Dendritic cell treated with granulocyte-macrophage colony-stimulating factor and Interleukin-4, amounts not matched to agents 40 ng/mL and 50 ng/mL, for 4 days (primary cell): ENCODE results near the gene ERBB4.

Source experiments
- H3K27ac Mint-ChIP-seq: one replicate; pipeline ENCODE4 v1.8.0; 2022; ENCODE audit warnings: mild to moderate bottlenecking, mixed read lengths
- H3K27me3 Mint-ChIP-seq: one replicate; pipeline ENCODE4 v1.8.0; 2022; ENCODE audit warnings: mild to moderate bottlenecking, mixed read lengths
- H3K36me3 Mint-ChIP-seq: one replicate; pipeline ENCODE4 v1.8.0; 2022; ENCODE audit warnings: low read depth, mixed read lengths
- H3K4me1 Mint-ChIP-seq: one replicate; pipeline ENCODE4 v1.8.0; 2022; ENCODE audit warnings: low read depth, mixed read lengths
- H3K4me3 Mint-ChIP-seq: one replicate; pipeline ENCODE4 v1.8.0; 2022; ENCODE audit warnings: mild to moderate bottlenecking, moderate library complexity, mixed read lengths
- H3K9me3 Mint-ChIP-seq: one replicate; pipeline ENCODE4 v1.8.0; 2022; ENCODE audit warnings: mixed read lengths
- intact Hi-C: fragments of 100-400 bp; cut with micrococcal nuclease; formaldehyde crosslinking; loops from one replicate; pipeline ENCODE4 v1.15.0; 2022

ERBB4 gene

DNA sequence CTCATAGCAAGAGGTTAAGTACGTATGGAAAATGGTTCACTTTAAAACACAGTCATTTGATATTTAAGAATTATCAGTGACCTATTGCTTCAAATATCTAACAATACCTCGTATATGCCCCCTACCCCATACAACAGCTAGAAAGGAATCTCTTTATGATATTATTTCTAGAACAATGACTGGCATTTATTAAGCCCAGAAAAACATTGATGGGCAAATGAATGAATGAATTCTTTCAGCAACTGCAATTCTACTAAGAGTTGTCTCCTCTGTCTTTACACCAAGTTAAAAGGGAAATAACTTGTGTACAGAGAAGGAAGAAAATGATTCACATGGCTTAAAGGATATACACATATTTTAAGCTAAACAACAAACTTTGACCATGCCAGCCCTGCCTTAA is 384.7 kb downstream of the ERBB4 start:
- no peak overlapping the region for H3K4me3 Mint-ChIP-seq
- intact Hi-C loops = no loop called here
- no peaks in the 10 kb centered on the region for H3K27me3 Mint-ChIP-seq
- H3K9me3 Mint-ChIP-seq = no peaks in the 10 kb centered on the region
- no peak overlapping the region for H3K27ac Mint-ChIP-seq
- H3K4me1 Mint-ChIP-seq = no peaks in the 10 kb centered on the region
- no peaks in the 10 kb centered on the region for H3K36me3 Mint-ChIP-seq

DNA sequence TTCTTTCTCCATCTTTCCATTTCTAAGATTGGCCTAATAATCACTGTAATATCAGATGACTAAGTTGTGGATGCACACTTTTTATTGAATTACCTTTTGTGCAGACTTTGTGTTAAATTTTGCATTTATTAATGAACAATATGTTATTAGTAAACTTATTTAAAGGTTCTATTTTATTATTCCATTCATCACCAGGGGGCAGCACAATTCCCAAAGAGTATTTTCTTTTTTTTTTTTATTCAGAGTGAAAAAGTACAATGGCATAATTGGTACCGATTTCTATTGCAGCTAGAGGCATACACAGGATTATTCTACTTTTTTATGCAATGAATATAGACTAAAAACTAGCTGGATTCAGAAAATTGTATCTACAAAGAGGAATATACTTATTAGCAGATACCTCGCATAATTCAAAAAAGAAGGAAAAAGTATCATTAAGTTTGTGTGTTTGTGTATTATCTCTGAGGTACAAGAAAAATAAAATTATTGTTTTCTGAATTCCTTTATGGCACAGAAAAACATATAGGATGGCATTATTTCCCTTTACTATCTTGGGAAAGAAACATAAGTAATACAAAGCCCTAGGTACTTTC is 390.6 kb downstream of the ERBB4 start:
- H3K4me1 Mint-ChIP-seq = no peaks in the 10 kb centered on the region
- no peaks in the 10 kb centered on the region for H3K9me3 Mint-ChIP-seq
- no peak overlapping the region for H3K4me3 Mint-ChIP-seq
- no peaks in the 10 kb centered on the region for H3K27me3 Mint-ChIP-seq
- H3K36me3 Mint-ChIP-seq = no peaks in the 10 kb centered on the region
- no peak overlapping the region for H3K27ac Mint-ChIP-seq
- intact Hi-C loops = loop anchor here (5.0 kb wide), 1 partner anchor 419 kb away; no protein-coding TSS in a partner anchor

DNA sequence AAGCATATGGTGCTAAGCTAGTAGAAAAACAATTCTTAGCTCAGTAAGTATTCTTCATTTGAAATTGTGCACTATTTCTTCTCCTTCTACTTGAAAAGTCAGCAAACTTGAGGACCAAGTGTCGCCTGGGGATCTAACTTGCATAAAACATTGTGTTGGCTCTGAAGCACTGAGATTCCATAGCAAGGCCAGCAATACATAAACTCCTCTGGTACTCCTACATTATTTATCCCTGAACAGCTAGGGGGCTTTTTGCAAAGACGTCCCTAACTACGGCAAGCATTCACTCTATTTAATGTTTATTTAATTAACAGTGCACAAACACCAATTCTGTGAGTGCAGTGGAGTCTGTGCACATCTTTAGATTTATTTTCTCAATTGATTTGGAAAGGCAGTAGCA is 392.2 kb downstream of the ERBB4 start:
- no peak overlapping the region for H3K4me3 Mint-ChIP-seq

DNA sequence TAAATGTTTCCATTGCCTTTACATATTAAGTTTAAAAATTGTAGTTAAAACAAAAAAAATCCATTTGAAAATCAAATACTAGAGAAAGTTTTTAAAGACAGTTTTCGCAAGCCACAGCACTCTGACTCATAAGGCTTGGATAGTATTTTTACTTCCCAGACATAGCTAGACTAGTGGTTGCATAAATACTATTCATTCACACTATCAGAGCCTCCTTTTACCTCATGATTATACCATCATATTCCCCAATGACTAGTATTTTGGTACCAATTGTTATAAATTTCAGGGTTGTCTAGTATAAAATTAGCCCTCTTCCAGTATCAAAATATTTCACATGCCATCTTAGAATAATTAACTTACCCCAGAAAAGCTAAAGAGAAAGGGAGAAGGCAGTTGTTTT is 393.5 kb downstream of the ERBB4 start:
- Mint-ChIP-seq H3K4me3 (no peak overlapping the region), H3K4me1 (no peaks in the 10 kb centered on the region), H3K27me3 (no peaks in the 10 kb centered on the region), H3K27ac (no peak overlapping the region), H3K36me3 (no peaks in the 10 kb centered on the region), H3K9me3 (no peaks in the 10 kb centered on the region)
- intact Hi-C loops = loop anchor here (5.0 kb wide), 1 partner anchor 422 kb away; no protein-coding TSS in a partner anchor

More for the DNA sequence above, 392.2 kb downstream of the ERBB4 start:
- no peak overlapping the region for H3K27ac Mint-ChIP-seq
- intact Hi-C loops = loop anchor here (5.0 kb wide), 1 partner anchor 421 kb away; no protein-coding TSS in a partner anchor
- no peaks in the 10 kb centered on the region for H3K27me3 Mint-ChIP-seq
- H3K4me1 Mint-ChIP-seq = no peaks in the 10 kb centered on the region
- no peaks in the 10 kb centered on the region for H3K9me3 Mint-ChIP-seq
- no peaks in the 10 kb centered on the region for H3K36me3 Mint-ChIP-seq

DNA sequence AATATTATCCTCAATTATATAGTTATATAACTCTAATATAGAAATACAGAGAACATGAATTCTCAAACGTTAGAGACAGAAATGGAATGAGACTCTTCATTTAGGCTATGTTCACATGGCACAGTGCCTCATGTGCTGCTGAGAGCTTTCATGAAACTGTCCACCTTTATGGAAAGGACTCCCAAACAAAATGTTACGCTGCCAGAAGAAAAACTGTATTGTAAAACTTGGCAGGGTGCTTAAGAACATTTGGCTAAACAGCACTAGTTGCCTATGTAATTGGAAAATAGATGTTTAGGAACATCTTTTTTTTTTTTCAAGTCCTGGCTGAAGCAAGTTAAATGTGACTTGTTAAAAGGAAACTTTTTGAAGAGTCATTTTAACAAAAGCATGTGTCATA is 396.0 kb downstream of the ERBB4 start:
- H3K4me1 Mint-ChIP-seq = no peaks in the 10 kb centered on the region
- no peaks in the 10 kb centered on the region for H3K27me3 Mint-ChIP-seq
- H3K36me3 Mint-ChIP-seq = no peaks in the 10 kb centered on the region
- no peak overlapping the region for H3K4me3 Mint-ChIP-seq
- intact Hi-C loops = no loop called here
- no peak overlapping the region for H3K27ac Mint-ChIP-seq
- H3K9me3 Mint-ChIP-seq = no peaks in the 10 kb centered on the region

DNA sequence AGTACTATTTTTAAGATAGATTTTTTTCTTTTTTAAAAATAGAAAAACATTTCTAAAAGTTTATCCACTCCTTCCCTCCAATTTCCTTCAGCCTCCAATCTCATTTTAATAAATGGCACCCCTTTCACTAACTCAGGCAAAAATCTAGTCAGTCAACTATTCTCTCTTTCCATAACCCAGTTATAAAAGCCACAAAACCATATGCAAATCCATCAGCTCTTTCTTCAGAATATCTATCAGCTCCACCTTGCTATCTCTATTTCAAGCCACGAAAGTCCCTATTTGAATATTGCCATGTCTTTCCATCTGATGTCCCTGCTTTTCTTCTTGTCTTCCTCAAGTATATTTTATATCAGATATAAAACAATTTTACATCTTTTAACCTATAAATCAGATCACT is 397.1 kb downstream of the ERBB4 start:
- Mint-ChIP-seq H3K27ac (no peak overlapping the region), H3K36me3 (no peaks in the 10 kb centered on the region), H3K9me3 (no peaks in the 10 kb centered on the region), H3K27me3 (no peaks in the 10 kb centered on the region), H3K4me3 (no peak overlapping the region), H3K4me1 (no peaks in the 10 kb centered on the region)
- intact Hi-C loops = no loop called here

DNA sequence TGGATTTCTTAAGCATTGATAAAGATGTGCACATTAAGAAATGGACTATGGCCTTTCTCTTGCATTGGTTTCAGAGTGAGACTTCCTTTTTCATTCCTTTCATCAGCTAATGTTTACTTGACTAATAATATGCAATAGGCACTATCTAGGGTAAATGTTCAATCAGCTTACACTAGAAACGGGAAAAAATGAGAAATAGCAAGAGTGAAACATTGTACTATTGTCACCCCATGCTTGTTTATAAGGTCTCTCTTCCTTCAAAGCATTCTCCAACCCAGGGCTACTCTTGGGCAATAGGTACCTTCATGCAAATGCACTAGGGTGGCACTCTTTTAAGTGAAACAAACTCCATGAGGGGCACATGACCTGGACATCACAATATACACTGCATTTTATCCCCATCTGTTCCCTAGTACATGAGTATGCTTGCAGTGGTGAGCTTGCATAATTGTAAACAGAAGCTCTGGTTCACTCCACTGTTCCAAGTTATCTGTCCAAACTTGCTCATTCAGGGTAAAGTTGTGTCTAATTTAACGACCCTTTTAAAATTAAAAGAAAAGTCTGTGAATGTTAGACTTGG is 402.3 kb downstream of the ERBB4 start:
- intact Hi-C loops = no loop called here
- H3K4me1 Mint-ChIP-seq = no peaks in the 10 kb centered on the region
- no peak overlapping the region for H3K27ac Mint-ChIP-seq
- no peaks in the 10 kb centered on the region for H3K27me3 Mint-ChIP-seq
- no peaks in the 10 kb centered on the region for H3K36me3 Mint-ChIP-seq
- H3K9me3 Mint-ChIP-seq = no peaks in the 10 kb centered on the region
- no peak overlapping the region for H3K4me3 Mint-ChIP-seq

DNA sequence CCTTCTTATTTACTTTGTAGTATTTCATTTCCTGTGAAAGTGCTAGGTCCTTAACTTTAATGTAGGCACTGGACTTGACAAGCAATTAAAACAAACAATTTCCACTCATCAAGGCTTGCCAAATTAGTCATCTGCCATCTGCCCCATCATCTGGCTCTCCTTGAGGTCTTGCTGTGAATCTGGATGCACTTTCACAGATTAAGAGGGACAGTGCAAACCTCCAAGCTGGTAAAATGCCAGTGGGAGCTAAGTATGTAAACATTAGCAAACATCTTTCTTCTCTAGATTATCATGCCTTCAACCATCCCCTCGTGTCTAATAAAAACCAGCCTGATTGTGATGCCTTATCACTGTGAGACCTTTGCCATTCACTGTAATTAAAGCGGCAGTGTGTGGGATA is 402.9 kb downstream of the ERBB4 start:
- no peak overlapping the region for H3K27ac Mint-ChIP-seq
- H3K4me3 Mint-ChIP-seq = no peak overlapping the region
- no peaks in the 10 kb centered on the region for H3K27me3 Mint-ChIP-seq
- no peaks in the 10 kb centered on the region for H3K36me3 Mint-ChIP-seq
- no peaks in the 10 kb centered on the region for H3K4me1 Mint-ChIP-seq
- intact Hi-C loops = no loop called here
- H3K9me3 Mint-ChIP-seq = no peaks in the 10 kb centered on the region

DNA sequence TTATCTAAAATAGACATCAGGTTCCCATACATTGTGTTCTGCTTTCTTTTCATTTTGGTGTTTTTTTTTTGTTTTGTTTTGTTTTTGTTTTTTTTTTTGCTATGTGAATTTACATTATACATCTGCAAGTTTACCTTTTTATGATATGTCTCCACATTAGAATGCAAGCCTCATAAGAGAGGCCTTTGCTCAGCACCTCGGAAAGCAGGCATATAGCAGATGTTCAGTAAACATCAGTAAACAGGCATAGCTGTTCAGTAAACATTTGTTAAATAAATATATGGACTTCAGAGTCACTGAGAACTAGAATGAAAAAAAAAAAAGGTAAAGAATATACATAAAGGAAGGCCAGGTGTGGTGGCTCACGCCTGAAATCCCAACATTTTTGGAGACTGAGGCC is 405.3 kb downstream of the ERBB4 start:
- no peaks in the 10 kb centered on the region for H3K4me1 Mint-ChIP-seq

DNA sequence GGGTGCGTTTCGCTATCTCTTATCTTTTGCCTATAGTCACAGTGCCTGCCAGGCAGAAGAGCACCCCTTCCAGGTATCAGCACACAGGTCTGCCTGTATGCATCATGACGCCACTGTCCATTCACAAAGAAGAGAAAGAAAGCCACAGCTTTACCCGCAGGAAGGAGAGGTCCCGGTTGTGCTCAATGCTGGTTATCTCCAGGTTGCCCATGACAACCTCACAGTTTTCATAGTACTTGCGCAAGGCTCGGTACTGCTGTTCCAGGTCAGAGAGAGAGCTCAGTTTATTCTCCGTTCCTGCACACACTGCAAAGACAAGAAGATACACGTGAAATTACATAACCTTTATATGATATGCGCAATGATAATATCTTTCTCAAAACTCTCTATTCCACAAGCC is 414.0 kb downstream of the ERBB4 start:
- no peaks in the 10 kb centered on the region for H3K4me1 Mint-ChIP-seq
- intact Hi-C loops = no loop called here
- H3K9me3 Mint-ChIP-seq = no peaks in the 10 kb centered on the region
- H3K27me3 Mint-ChIP-seq = no peaks in the 10 kb centered on the region
- no peak overlapping the region for H3K4me3 Mint-ChIP-seq
- no peak overlapping the region for H3K27ac Mint-ChIP-seq
- H3K36me3 Mint-ChIP-seq = no peaks in the 10 kb centered on the region

More for the DNA sequence above, 405.3 kb downstream of the ERBB4 start:
- no peak overlapping the region for H3K27ac Mint-ChIP-seq
- H3K9me3 Mint-ChIP-seq = no peaks in the 10 kb centered on the region
- H3K36me3 Mint-ChIP-seq = no peaks in the 10 kb centered on the region
- intact Hi-C loops = no loop called here
- H3K27me3 Mint-ChIP-seq = no peaks in the 10 kb centered on the region
- H3K4me3 Mint-ChIP-seq = no peak overlapping the region

DNA sequence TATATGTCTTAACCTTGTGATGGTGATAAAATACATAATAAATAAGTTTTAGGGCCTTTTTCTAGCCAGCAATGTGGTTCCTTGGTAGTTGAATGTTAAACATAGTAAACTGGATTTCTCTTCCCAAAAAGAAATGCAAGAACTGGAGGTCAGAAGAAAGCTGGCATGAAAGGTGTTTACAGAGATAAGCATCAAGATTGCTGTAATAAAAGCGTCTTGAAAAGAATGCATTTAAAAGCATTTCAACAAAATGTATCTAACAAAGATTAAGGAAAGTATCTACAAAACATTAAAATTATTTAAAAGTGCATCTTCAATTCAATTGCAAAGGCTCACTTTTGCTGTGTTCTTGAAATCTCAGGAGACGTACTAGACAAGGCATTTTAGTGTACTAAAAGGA is 419.0 kb downstream of the ERBB4 start:
- H3K36me3 Mint-ChIP-seq = no peaks in the 10 kb centered on the region
- no peak overlapping the region for H3K27ac Mint-ChIP-seq
- no peaks in the 10 kb centered on the region for H3K9me3 Mint-ChIP-seq
- no peaks in the 10 kb centered on the region for H3K4me1 Mint-ChIP-seq
- intact Hi-C loops = no loop called here
- no peaks in the 10 kb centered on the region for H3K27me3 Mint-ChIP-seq
- H3K4me3 Mint-ChIP-seq = no peak overlapping the region

DNA sequence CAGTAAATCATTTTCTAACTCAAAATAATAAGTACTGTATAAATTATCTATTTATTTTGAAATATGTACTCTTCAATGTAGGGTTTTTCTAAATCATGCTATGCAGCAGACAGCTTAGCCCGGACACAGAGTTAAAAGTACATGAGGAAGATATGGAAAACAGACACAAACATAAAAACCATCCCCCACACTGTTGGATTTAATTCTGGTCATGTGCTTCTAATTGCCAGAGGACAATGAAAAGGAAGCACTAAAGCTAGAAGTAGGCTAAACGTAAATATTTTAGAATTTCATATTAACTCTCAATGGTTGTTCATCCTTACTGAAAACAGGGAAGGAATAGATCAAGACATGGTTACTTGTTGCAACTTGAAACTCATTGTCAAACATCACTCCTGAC is 420.7 kb downstream of the ERBB4 start:
- H3K27me3 Mint-ChIP-seq = no peaks in the 10 kb centered on the region
- no peak overlapping the region for H3K4me3 Mint-ChIP-seq
- H3K36me3 Mint-ChIP-seq = no peaks in the 10 kb centered on the region
- no peaks in the 10 kb centered on the region for H3K4me1 Mint-ChIP-seq
- intact Hi-C loops = no loop called here
- H3K27ac Mint-ChIP-seq = no peak overlapping the region
- no peaks in the 10 kb centered on the region for H3K9me3 Mint-ChIP-seq

DNA sequence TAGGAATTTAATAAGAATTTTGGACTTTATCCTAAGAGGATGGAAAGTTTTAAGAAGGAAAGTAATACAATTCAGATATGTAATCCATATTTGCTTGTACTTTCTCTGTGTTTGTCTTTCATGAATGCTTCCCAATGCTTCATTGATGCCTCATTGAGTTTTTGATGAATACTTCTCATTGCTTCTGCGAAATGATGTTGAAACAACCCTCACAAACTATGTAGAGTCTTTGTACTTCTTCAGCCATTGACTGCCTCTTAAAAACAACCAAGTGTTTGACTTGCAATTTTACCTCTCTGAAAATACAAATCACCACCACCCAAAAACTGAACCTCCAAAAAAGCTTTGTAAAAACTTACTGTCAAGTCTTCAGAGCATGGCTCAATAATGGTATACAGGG is 424.1 kb downstream of the ERBB4 start:
- no peak overlapping the region for H3K27ac Mint-ChIP-seq
- intact Hi-C loops = no loop called here
- peaks cover 10% of the 10 kb centered on the region for H3K9me3 Mint-ChIP-seq

DNA sequence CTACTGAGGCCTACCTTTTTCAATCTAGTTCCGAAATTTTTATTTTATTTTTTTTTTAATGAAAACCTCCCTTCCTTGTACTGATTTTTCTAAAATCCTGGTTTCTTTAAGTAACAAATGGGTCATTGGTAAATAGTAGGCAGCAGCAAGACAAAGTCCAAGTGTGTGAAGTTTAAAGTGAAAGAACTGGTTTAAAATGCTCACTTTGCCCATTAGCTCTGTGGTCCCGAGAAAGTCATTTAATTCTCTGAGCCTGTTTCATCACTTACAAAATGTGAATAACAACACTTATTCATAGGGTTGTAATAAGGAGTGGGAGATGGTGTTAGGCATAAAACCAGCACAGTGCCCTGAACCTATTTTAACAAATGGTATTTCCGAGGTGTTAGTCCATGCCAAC is 426.2 kb downstream of the ERBB4 start:
- Mint-ChIP-seq H3K4me1 (no peaks in the 10 kb centered on the region), H3K4me3 (no peak overlapping the region), H3K27me3 (no peaks in the 10 kb centered on the region), H3K9me3 (peaks cover 10% of the 10 kb centered on the region), H3K27ac (no peak overlapping the region), H3K36me3 (no peaks in the 10 kb centered on the region)
- intact Hi-C loops = no loop called here

More for the DNA sequence above, 424.1 kb downstream of the ERBB4 start:
- Mint-ChIP-seq H3K27me3 (no peaks in the 10 kb centered on the region), H3K4me3 (no peak overlapping the region), H3K36me3 (no peaks in the 10 kb centered on the region), H3K4me1 (no peaks in the 10 kb centered on the region)
